Left hindlimb (tissue), 1 donor: ENCODE data around the gene GRPEL1.

Source experiments
- DNase-seq: peaks from one replicate; pipeline ENCODE4 v3.0.0-alpha.2; 2018

Gene GRPEL1

DNA sequence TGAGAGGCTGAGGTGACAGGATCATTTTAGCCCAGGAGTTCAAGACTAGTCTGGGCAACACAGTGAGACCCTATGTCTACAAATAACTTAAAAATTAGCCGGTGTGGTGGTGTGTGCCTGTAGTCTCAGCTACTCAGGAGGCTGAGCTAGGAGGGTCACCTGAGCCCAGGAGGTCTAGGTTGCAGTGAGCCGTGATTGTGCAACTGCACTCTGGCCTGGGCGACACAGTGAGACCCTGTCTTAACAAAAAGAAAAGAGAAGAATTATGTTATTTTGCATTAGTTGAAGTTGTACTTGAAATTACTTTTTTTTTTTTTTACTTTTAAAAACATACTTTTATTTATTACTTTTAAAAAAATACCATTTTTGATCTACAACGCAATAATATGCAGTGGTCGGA is 46.5 kb downstream of the GRPEL1 start:
- DNase-seq: no peak

DNA sequence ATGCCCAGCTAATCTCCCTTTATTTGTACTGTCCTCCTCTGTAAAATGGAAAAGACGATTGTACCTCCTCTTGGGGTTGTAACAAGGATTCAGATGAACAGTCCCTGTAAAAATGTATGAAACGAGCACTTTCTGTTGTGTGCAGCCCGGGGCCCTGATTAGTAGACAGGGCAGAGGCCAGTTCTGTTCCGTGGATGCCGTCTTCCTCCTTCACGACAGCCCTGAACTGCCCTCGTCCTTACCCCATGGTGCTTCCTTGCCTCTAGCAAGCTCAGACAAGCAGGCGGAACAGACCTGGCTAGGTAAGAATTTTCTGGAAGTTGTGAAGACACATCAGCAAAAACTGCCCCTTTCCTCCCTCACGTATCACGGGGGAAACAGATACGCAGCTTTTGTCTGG is 47.0 kb downstream of the GRPEL1 start:
- DNase-seq: no peak

GRCh38 chr4:7020290-7020689 is 47.6 kb downstream of the GRPEL1 start:
- no peak for DNase-seq

GRCh38 chr4:7019367-7019766 is 48.5 kb downstream of the GRPEL1 start:
- no peak for DNase-seq

DNA sequence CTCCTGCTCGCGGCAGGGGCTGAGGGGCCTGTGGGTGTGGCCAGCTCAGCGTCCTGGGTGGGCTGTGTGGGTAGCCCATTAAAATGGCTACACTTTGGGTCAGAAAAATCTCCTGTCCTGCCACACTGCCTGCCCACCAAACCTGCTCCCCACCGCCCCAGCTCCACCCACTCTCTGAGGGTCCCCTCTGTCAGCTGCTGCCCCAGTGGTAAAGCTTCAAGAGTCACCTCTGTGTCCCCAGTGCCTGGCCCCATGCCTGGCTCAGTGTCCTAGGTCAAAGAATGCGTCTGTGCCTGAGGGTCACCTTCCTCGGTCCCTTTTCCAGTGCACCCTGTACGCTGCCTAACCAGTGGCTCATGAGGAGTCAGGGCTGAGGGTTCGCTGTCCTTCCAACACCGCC is 49.6 kb downstream of the GRPEL1 start:
- no peak for DNase-seq

DNA sequence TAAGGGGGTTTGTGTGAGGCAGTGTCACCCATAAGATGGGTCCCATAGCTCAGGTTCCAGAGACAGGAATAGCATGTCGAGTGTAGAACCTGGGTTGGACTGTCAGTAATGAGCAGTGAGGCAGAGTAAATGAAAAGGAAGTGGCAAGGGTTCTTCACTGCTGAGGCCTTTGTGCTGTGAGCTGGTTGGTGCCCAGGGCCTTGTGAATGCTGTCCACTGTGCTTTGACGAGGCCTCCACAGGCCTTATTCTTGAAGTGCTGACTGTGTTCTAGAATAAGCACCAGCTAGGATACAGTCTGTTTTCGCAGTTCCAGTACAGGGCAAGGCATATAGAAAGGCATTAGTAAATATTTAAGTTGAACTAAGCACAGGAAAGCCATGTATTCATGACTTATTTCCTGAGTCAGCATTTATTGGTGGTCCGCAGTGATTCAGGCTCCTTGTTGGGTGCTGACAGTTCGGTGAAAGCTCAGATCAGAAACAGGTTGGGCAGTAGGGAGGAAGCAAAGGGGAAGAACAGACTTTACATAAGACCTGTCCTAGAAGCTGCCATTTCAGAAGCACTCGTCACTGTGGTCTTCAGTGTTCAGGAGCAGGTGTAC is 50.3 kb downstream of the GRPEL1 start:
- DNase-seq: no peak

GRCh38 chr4:7016512-7016911 is 51.4 kb downstream of the GRPEL1 start:
- no peak for DNase-seq

GRCh38 chr4:7016086-7016485 is 51.8 kb downstream of the GRPEL1 start:
- no peak for DNase-seq

GRCh38 chr4:7015383-7016035 is 52.4 kb downstream of the GRPEL1 start:
- DNase-seq: no peak

DNA sequence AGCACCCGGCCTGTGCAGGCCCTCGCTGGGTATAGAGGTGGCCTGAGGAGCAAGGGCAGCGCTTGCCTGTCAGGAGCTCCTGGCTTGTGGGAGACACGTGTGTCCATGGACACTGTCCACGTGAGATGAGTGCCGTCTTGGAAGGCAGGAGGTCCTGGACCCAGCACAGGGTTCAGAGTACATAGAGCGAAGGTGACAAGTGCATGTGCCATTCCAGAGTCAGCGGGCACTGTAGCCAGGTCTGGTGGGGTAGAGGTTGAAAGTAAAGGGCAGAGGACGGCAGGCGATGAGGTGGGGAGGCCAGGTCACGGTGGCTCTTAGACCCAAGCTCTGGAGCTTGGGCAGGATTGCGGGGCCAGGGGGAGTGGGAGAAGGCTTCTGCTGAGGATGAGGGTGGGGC is 53.0 kb downstream of the GRPEL1 start:
- DNase-seq: no peak

GRCh38 chr4:7013175-7013574 is 54.7 kb downstream of the GRPEL1 start:
- DNase-seq: no peak

DNA sequence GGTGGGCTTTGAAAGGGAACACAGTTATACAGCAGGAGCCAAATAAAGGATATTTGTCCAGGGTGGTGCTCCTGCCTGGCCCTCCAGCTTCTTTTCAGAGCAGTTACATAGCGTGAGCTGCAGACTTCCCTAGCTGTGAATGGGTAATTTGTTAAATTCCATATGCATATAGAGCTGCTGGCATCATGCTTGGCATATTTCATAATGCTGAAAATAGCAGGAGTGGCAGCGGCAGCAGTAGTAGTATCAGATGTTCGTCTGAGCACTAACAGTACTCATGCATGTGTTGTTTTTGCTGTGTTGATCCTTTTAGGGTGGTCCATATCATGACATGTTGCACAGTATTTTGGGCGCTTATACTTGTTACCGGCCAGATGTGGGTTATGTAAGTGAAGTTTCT is 58.3 kb downstream of the GRPEL1 start:
- no peak for DNase-seq
